Activated T-cell treated with anti-CD3 and anti-CD28 coated beads for 1 hour (primary cell): Measurements from ENCODE around the gene TBC1D5.

Experiments used
- DNase-seq: peaks from one replicate; pipeline ENCODE4 v3.0.0-alpha.2; 2020; ENCODE audit warnings: low read depth

TBC1D5 gene

GRCh38 chr3:17158941-17159682, 583.3 kb downstream of the TBC1D5 start:
- DNase-seq, result no peak

- DNase-seq, result no peak
Observed at GRCh38 chr3:17157713-17158112, 584.7 kb downstream of the TBC1D5 start.

- DNase-seq, result no peak
Observed at GRCh38 chr3:17156864-17157263, 585.6 kb downstream of the TBC1D5 start.

- no peak for DNase-seq
Observed at GRCh38 chr3:17155951-17156350, 586.5 kb downstream of the TBC1D5 start.

- DNase-seq, result no peak
Observed at GRCh38 chr3:17154941-17155340, 587.5 kb downstream of the TBC1D5 start.

- no peak for DNase-seq
Observed at GRCh38 chr3:17154221-17154620, 588.2 kb downstream of the TBC1D5 start.

GRCh38 chr3:17153209-17153608, 589.2 kb downstream of the TBC1D5 start:
- no peak for DNase-seq

GRCh38 chr3:17151598-17152373, 590.6 kb downstream of the TBC1D5 start:
- DNase-seq, result peak; percentile 54

- DNase-seq, result no peak
Observed at GRCh38 chr3:17149076-17149475, 593.4 kb downstream of the TBC1D5 start.

GRCh38 chr3:17144665-17144993, 597.8 kb downstream of the TBC1D5 start:
- no peak for DNase-seq

- no peak for DNase-seq
Observed at GRCh38 chr3:17143893-17144664, 598.4 kb downstream of the TBC1D5 start.

GRCh38 chr3:17142516-17142915, 599.9 kb downstream of the TBC1D5 start:
- no peak for DNase-seq

GRCh38 chr3:17141699-17142098, 600.7 kb downstream of the TBC1D5 start:
- no peak for DNase-seq

GRCh38 chr3:17140670-17141505, 601.5 kb downstream of the TBC1D5 start:
- no peak for DNase-seq

GRCh38 chr3:17138246-17139039, 604.0 kb downstream of the TBC1D5 start:
- no peak for DNase-seq

- DNase-seq, result no peak
Observed at GRCh38 chr3:17137321-17137826, 605.1 kb downstream of the TBC1D5 start.

GRCh38 chr3:17136136-17136721, 606.2 kb downstream of the TBC1D5 start:
- no peak for DNase-seq

- DNase-seq, result no peak
Observed at GRCh38 chr3:17135696-17136095, 606.7 kb downstream of the TBC1D5 start.

- no peak for DNase-seq
Observed at GRCh38 chr3:17133632-17134545, 608.5 kb downstream of the TBC1D5 start.
